CD4-positive, alpha-beta T cell treated with Interleukin-4 for 4 hours (primary cell): ENCODE data around the gene OR13C5.
"Not testable (repeated sequence)": the region's sequence is repeated elsewhere in the genome, so short reads cannot be mapped to it uniquely, and the experiment has no call there.

Experiments
- DNase-seq: peaks from one replicate; pipeline ENCODE4 v3.0.0-alpha.2; 2020

OR13C5 gene

GRCh38 chr9:104599313-104599712 lies at the start of gene OR13C5:
TSS of gene OR13C5 (minus strand) at chr9:104599413. CDS start at chr9:104599413, 0 bp downstream.
- DNase-seq = not testable (repeated sequence)

- no peak for DNase-seq
These were observed 36.2 kb upstream of the OR13C5 start for GRCh38 chr9:104635456-104635855.

GRCh38 chr9:104633976-104634520 lies 34.8 kb upstream of the OR13C5 start:
- no peak for DNase-seq

- not testable (repeated sequence) for DNase-seq
These were observed 26.8 kb upstream of the OR13C5 start for GRCh38 chr9:104625964-104626363.

GRCh38 chr9:104618104-104618503 lies 18.9 kb upstream of the OR13C5 start, which contains the start of gene OR13C9:
TSS of gene OR13C9 (minus strand) at chr9:104618204. CDS start at chr9:104618204, 0 bp downstream.
- no peak for DNase-seq

- no peak for DNase-seq
These were observed 18.2 kb upstream of the OR13C5 start for GRCh38 chr9:104617418-104617817.

- DNase-seq = no peak
These were observed 12.0 kb upstream of the OR13C5 start for GRCh38 chr9:104611213-104611612.

- no peak for DNase-seq
These were observed 9.1 kb upstream of the OR13C5 start for GRCh38 chr9:104608336-104608735.

- DNase-seq = no peak
These were observed 6.9 kb upstream of the OR13C5 start for GRCh38 chr9:104606152-104606551.

GRCh38 chr9:104605527-104605926 lies 6.3 kb upstream of the OR13C5 start, which contains the start of gene OR13C2:
TSS of gene OR13C2 (minus strand) at chr9:104605627. CDS start at chr9:104605627, 0 bp downstream.
- DNase-seq = not testable (repeated sequence)

GRCh38 chr9:104604801-104605200 lies 5.6 kb upstream of the OR13C5 start:
- no peak for DNase-seq

GRCh38 chr9:104598749-104599148 lies 464 bp downstream of the OR13C5 start:
- DNase-seq = not testable (repeated sequence)

- no peak for DNase-seq
These were observed 9.6 kb downstream of the OR13C5 start for GRCh38 chr9:104589626-104590025.

GRCh38 chr9:104586496-104587180 lies 12.6 kb downstream of the OR13C5 start:
- DNase-seq = no peak

GRCh38 chr9:104580562-104580961 lies 18.7 kb downstream of the OR13C5 start:
- no peak for DNase-seq

- DNase-seq = no peak
These were observed 21.9 kb downstream of the OR13C5 start for GRCh38 chr9:104577263-104577662.

GRCh38 chr9:104575456-104575855 lies 23.8 kb downstream of the OR13C5 start:
- no peak for DNase-seq

GRCh38 chr9:104572612-104573011 lies 26.6 kb downstream of the OR13C5 start:
- no peak for DNase-seq

GRCh38 chr9:104568868-104569267 lies 30.3 kb downstream of the OR13C5 start, which contains the start of gene OR13C8:
TSS of gene OR13C8 (plus strand) at chr9:104569168. CDS start at chr9:104569168, 0 bp downstream.
- no peak for DNase-seq

GRCh38 chr9:104564358-104564757 lies 34.9 kb downstream of the OR13C5 start:
- no peak for DNase-seq

GRCh38 chr9:104556830-104557634 lies 42.2 kb downstream of the OR13C5 start:
- DNase-seq = no peak

GRCh38 chr9:104555521-104555920 lies 43.7 kb downstream of the OR13C5 start:
- no peak for DNase-seq

- no peak for DNase-seq
These were observed 46.0 kb downstream of the OR13C5 start for GRCh38 chr9:104553261-104553660.
